ENCODE results near the gene WWOX.

Gene WWOX

GRCh38 chr16:78791926-78792325, 692.5 kb downstream of the WWOX start (continued):
- TF ChIP-seq CREB5 (CRISPR knock-in tag; IDR thresholded peaks at IDR 0.05; ENCODE audit: low read depth), result no peak

GRCh38 chr16:78792952-78793351, 693.5 kb downstream of the WWOX start:
- TF ChIP-seq GLIS3 (CRISPR knock-in tag; IDR thresholded peaks at IDR 0.05) (no peak), BACH2 (CRISPR knock-in tag; IDR thresholded peaks at IDR 0.05; ENCODE audit: borderline replicate concordance) (no peak)
- ATAC-seq, result no peak

GRCh38 chr16:78794581-78795250, 695.3 kb downstream of the WWOX start:
- ATAC-seq, result no peak
- no peak for TF ChIP-seq POU6F1 (CRISPR knock-in tag; IDR thresholded peaks at IDR 0.05; ENCODE audit: borderline replicate concordance, low read depth)
- TF ChIP-seq ZFP3 (CRISPR knock-in tag; IDR thresholded peaks at IDR 0.05), result no peak
- no peak for TF ChIP-seq ISL1 (CRISPR knock-in tag; IDR thresholded peaks at IDR 0.05)
- TF ChIP-seq TSHZ2 (CRISPR knock-in tag; IDR thresholded peaks at IDR 0.05), result no peak
- TF ChIP-seq ARNTL (CRISPR knock-in tag; IDR thresholded peaks at IDR 0.05; ENCODE audit: borderline replicate concordance, low read depth), result no peak
- TF ChIP-seq OSR1 (CRISPR knock-in tag; IDR thresholded peaks at IDR 0.05), result no peak
- TF ChIP-seq GLIS3 (CRISPR knock-in tag; IDR thresholded peaks at IDR 0.05), result no peak
- no peak for TF ChIP-seq PATZ1 (CRISPR knock-in tag; IDR thresholded peaks at IDR 0.05; ENCODE audit: borderline replicate concordance)
- TF ChIP-seq ZNF8 (CRISPR knock-in tag; IDR thresholded peaks at IDR 0.05), result no peak
- no peak for TF ChIP-seq PPARA (CRISPR knock-in tag; IDR thresholded peaks at IDR 0.05; ENCODE audit: borderline replicate concordance)
- TF ChIP-seq ZC3H10 (CRISPR knock-in tag; IDR thresholded peaks at IDR 0.05), result no peak
- TF ChIP-seq TCF4 (CRISPR knock-in tag; IDR thresholded peaks at IDR 0.05; ENCODE audit: borderline replicate concordance), result no peak
- no peak for TF ChIP-seq ZNF565 (CRISPR knock-in tag; conservative IDR thresholded peaks at IDR 0.05; ENCODE audit: low read depth)
- TF ChIP-seq BACH2 (CRISPR knock-in tag; IDR thresholded peaks at IDR 0.05; ENCODE audit: borderline replicate concordance), result no peak
- TF ChIP-seq RARB (CRISPR knock-in tag; IDR thresholded peaks at IDR 0.05), result no peak
- no peak for TF ChIP-seq ZFP30 (CRISPR knock-in tag; IDR thresholded peaks at IDR 0.05)

- ATAC-seq, result no peak
- TF ChIP-seq BACH2 (CRISPR knock-in tag; IDR thresholded peaks at IDR 0.05; ENCODE audit: borderline replicate concordance) (no peak), POU6F1 (CRISPR knock-in tag; IDR thresholded peaks at IDR 0.05; ENCODE audit: borderline replicate concordance, low read depth) (no peak), ZNF8 (CRISPR knock-in tag; IDR thresholded peaks at IDR 0.05) (no peak), ZFP3 (CRISPR knock-in tag; IDR thresholded peaks at IDR 0.05) (no peak), RARB (CRISPR knock-in tag; IDR thresholded peaks at IDR 0.05) (no peak), TCF4 (CRISPR knock-in tag; IDR thresholded peaks at IDR 0.05; ENCODE audit: borderline replicate concordance) (no peak), CSDC2 (CRISPR knock-in tag; IDR thresholded peaks at IDR 0.05) (no peak), ZNF70 (CRISPR knock-in tag; IDR thresholded peaks at IDR 0.05) (no peak), CSRNP3 (CRISPR knock-in tag; IDR thresholded peaks at IDR 0.05) (no peak), PPARA (CRISPR knock-in tag; IDR thresholded peaks at IDR 0.05; ENCODE audit: borderline replicate concordance) (no peak), OSR1 (CRISPR knock-in tag; IDR thresholded peaks at IDR 0.05) (no peak), SNAI2 (CRISPR knock-in tag; IDR thresholded peaks at IDR 0.05) (no peak), ZFP30 (CRISPR knock-in tag; IDR thresholded peaks at IDR 0.05) (no peak), TSHZ2 (CRISPR knock-in tag; IDR thresholded peaks at IDR 0.05) (no peak), ESRRG (CRISPR knock-in tag; IDR thresholded peaks at IDR 0.05) (no peak)
Measured at GRCh38 chr16:78795433-78795832, 696.0 kb downstream of the WWOX start.

Data from SK-N-SH treated with all-trans-retinoic acid at 6 μM for 48 hours (cell line).